ENCODE results near the gene CLSTN3.

CLSTN3 gene

DNA sequence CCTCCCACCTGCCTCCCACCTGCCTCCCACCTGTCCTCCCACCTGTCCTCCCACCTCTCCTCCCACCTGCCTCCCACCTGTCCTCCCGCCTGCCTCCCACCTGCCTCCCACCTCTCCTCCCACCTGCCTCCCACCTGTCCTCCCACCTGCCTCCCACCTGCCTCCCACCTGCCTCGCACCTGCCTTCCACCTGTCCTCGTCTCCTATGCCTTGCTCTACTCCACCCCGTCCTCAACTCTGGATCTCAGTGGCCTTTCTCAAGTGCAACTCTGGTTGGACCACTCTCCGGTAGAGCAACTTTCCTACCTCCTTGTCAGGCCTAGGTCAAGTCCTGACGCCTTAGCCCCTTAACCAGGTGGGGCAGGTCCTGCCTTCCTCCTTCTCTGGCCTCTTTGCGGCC lies 30.0 kb downstream of the CLSTN3 start:
- peaks cover 29% of the 10 kb centered on the region for H3K27me3 ChIP-seq
- no peaks in the 10 kb centered on the region for H3K9me3 ChIP-seq
- no peak overlapping the region for H3K27ac ChIP-seq
- H3K4me1 ChIP-seq (ENCODE audit: control insufficient read depth in 1 of 2, insufficient read depth in 1 of 2, low read depth in 1 of 2, low read length in 1 of 2): no peaks in the 10 kb centered on the region
- no peak overlapping the region for H3K4me3 ChIP-seq (ENCODE audit: low read depth in 1 of 2, low read length in 1 of 2)
- peaks cover 32% of the 10 kb centered on the region for H3K36me3 ChIP-seq
- no peak for TF ChIP-seq CTCF (IDR thresholded peaks at IDR 0.05)

DNA sequence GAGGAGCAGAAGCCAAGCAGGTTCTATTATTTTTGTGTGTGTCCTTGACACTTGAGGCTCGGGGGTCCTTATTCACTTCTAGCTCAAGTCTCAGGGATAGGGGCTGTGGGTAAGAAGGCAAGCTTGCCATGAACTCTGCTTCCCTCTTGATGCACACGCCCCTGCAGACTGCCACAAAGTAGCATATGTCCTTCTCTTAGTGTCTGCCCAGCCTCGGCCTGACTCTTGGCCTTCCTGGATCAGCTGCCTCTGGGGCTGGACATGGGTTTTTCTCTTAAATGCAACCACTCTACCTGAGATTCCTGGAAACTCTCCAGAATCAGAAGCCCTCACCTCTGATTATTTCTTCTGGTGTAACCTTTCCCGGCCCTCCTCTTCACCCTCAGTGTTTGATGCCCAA lies 31.2 kb downstream of the CLSTN3 start:
- Histone ChIP-seq H3K36me3 (peaks cover 20% of the 10 kb centered on the region), H3K9me3 (no peaks in the 10 kb centered on the region), H3K27ac (no peak overlapping the region), H3K4me3 (ENCODE audit: low read depth in 1 of 2, low read length in 1 of 2) (no peak overlapping the region), H3K4me1 (ENCODE audit: control insufficient read depth in 1 of 2, insufficient read depth in 1 of 2, low read depth in 1 of 2, low read length in 1 of 2) (no peaks in the 10 kb centered on the region), H3K27me3 (peaks cover 34% of the 10 kb centered on the region)
- TF ChIP-seq CTCF (IDR thresholded peaks at IDR 0.05): no peak

DNA sequence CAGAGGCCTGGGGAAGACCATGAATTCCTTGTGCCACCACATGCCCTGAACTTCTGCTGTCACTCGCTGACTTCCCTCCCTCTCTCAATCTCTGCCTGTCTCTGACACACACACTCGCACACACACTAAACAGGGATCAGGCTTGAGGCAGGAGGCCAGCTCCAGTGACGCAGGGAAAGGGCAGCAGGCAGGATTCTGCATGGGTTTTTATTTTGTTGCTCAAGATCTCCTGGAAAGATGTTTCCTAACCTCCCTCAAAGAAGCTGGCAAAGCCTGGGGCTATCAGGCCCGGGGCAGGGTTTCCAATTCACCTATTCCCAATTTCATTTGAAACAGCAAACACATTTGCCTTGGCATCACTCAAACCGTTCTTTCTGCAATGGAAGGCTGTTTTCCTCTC lies 31.6 kb downstream of the CLSTN3 start:
- Histone ChIP-seq H3K4me1 (ENCODE audit: control insufficient read depth in 1 of 2, insufficient read depth in 1 of 2, low read depth in 1 of 2, low read length in 1 of 2) (no peaks in the 10 kb centered on the region), H3K27me3 (peaks cover 34% of the 10 kb centered on the region), H3K9me3 (no peaks in the 10 kb centered on the region), H3K4me3 (ENCODE audit: low read depth in 1 of 2, low read length in 1 of 2) (no peak overlapping the region), H3K27ac (no peak overlapping the region), H3K36me3 (peaks cover 16% of the 10 kb centered on the region)
- no peak for TF ChIP-seq CTCF (IDR thresholded peaks at IDR 0.05)

GRCh38 chr12:7162691-7163114 lies 32.5 kb downstream of the CLSTN3 start:
- Histone ChIP-seq H3K9me3 (no peaks in the 10 kb centered on the region), H3K36me3 (peaks cover 8% of the 10 kb centered on the region), H3K4me3 (ENCODE audit: low read depth in 1 of 2, low read length in 1 of 2) (no peak overlapping the region), H3K27ac (no peak overlapping the region), H3K4me1 (ENCODE audit: control insufficient read depth in 1 of 2, insufficient read depth in 1 of 2, low read depth in 1 of 2, low read length in 1 of 2) (no peaks in the 10 kb centered on the region), H3K27me3 (peaks cover 34% of the 10 kb centered on the region)
- TF ChIP-seq CTCF (IDR thresholded peaks at IDR 0.05): no peak

DNA sequence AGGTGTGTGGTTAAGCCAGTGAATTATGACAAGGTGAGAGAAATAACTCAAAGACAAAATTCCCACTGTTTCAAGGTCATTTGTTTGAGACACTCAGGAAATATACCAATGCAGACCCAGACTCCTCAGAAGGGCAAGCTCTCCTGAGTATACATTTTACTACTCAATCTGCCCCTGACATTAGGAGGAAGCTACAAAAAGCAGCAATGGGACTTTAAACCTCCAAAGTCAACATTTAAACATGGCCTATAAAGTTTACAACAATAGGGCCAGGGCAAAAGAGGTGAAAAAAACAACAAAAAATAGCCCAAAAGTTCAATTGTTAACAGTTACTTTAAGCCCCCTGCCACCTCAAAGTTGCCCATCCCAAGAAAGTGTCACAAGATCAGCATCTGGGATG lies 39.8 kb downstream of the CLSTN3 start:
- Histone ChIP-seq H3K27me3 (peaks cover 8% of the 10 kb centered on the region), H3K36me3 (no peaks in the 10 kb centered on the region), H3K27ac (no peak overlapping the region), H3K4me1 (ENCODE audit: control insufficient read depth in 1 of 2, insufficient read depth in 1 of 2, low read depth in 1 of 2, low read length in 1 of 2) (no peaks in the 10 kb centered on the region), H3K4me3 (ENCODE audit: low read depth in 1 of 2, low read length in 1 of 2) (no peak overlapping the region), H3K9me3 (peaks cover 9% of the 10 kb centered on the region)
- no peak for TF ChIP-seq CTCF (IDR thresholded peaks at IDR 0.05)

DNA sequence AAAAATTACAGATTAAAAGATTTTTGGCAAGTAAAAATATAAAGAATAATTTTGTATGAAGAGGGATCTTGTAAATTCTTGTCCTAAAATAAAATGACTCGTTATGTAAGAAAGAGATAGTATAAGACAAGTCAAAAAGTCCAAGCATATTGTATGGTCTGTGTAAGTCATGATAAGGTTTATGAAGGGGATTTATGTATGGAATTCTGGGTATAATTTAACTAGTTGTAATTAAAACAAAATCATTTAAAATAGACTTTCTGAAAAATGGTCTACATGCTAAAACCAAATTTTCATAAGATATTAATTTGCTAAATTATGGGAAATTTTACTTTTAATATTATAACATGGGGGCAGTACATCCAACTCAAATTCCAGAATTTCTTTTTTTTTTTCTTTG lies 41.7 kb downstream of the CLSTN3 start:
- Histone ChIP-seq H3K27ac (no peak overlapping the region), H3K27me3 (peaks cover 8% of the 10 kb centered on the region), H3K9me3 (peaks cover 9% of the 10 kb centered on the region), H3K4me1 (ENCODE audit: control insufficient read depth in 1 of 2, insufficient read depth in 1 of 2, low read depth in 1 of 2, low read length in 1 of 2) (peaks cover 4% of the 10 kb centered on the region in 2 experiments), H3K36me3 (no peaks in the 10 kb centered on the region), H3K4me3 (ENCODE audit: low read depth in 1 of 2, low read length in 1 of 2) (no peak overlapping the region)
- TF ChIP-seq CTCF (IDR thresholded peaks at IDR 0.05): no peak

Data from neutrophil (primary cell).